ENCODE data around the gene CD300E.
"Not testable (repeated sequence)": the region's sequence is repeated elsewhere in the genome, so short reads cannot be mapped to it uniquely, and the experiment has no call there.

Gene CD300E, protein sequence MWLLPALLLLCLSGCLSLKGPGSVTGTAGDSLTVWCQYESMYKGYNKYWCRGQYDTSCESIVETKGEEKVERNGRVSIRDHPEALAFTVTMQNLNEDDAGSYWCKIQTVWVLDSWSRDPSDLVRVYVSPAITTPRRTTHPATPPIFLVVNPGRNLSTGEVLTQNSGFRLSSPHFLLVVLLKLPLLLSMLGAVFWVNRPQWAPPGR

DNA sequence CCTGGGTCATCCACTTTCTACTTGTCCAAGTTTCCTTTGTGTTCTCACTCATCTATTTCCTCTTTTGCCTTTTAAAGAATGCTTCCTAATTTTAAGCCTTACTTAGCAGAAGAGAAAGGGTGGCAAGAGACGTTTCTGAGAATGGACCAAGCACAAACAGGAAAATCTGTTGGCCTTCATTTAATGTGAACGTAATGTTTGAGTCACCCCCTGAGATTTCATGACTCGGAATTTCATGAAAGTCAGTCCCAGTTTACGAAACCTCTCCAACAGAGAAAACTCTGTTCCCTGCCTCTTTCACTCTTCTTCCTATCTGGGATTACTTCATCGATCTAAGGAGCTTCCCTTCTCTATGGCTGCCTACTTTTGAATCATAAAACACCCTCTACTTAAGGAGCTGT lies at the start of gene CD300E:
Gene CD300E, minus strand, starts transcription at position 46 of the 401 bp plus-strand sequence. CDS start 117 bp downstream, outside the sequence.
- no peak for DNase-seq (ENCODE audit: low spot score)

DNA sequence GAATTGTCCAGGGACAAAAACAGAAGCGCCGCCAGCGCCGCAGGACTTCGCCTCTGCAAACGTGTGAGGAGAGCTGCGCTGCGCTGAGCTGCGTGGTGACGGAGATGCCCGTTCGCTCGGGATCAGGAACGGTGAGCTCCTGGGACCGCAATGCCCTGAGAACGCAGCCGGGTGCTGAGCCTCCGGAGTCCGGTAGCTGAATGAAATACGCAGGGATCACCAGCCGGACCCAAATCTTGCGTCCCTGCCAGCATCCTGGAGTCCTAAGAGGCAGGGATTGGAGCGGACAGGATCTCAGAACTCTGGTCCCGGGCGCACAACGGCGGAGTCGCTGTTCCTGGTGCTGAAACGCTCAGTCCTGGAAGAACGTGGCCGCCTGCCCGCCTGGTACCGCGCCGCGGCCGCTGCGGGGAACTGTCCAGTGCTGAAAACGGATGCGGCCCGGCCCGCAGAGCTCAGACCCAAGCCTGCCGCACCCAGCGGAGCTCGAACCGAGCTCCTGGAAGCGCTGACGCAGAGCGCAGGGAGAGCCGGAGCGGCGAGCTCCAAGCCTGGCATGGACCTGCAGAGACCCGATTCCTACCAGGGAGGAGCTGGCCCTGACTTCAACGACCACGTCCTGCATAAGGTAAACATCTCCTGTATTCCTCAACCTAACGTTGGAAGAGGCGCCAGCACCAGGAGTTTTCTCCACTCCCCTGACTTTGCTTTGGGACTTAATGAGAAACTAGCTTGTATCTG lies 47.7 kb upstream of the CD300E start:
- peak; percentile 98 for DNase-seq (ENCODE audit: low spot score)

DNA sequence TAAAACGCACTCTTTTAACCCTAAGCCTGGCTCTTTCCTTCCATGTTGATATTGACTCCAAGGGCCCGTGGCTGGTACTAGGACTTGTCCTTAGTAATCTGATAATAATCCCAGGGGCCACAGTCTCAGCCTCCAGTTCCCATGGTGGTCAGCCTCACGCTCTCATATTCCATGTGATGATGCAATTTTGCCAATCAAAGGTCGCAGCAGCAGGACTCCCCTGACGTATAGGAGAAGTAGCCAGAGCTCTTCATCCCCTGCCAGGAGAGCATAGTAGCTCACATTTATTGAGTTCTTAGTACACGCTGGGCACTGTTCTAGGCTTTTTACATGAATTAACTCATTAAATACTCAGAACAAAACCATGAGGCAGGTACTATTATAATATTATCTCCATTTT lies 46.8 kb upstream of the CD300E start:
- DNase-seq (ENCODE audit: low spot score), result no peak

DNA sequence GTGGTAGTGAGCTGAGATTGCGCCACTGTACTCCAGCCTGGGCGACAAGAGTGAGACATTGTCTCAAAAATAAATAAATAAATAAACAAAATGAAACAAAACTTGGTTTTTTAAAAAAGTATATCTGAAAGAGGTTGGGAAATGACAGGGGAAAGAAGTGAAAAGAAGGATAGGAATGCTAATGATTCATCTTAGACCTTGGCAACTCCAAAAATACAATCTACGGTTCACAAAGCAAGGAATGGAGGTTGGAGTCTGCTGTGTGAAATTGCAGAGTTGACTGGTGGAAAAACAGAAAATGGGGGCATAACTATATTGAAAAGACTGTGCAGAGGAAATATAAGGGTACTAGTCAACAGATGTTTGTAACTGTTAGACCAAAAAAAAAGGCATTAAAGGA lies 40.0 kb upstream of the CD300E start:
- DNase-seq (ENCODE audit: low spot score), result no peak

- DNase-seq (ENCODE audit: low spot score), result no peak
Observed at GRCh38 chr17:74659889-74660288, 36.4 kb upstream of the CD300E start.

- no peak for DNase-seq (ENCODE audit: low spot score)
Observed at GRCh38 chr17:74658620-74659019, 35.1 kb upstream of the CD300E start.

DNA sequence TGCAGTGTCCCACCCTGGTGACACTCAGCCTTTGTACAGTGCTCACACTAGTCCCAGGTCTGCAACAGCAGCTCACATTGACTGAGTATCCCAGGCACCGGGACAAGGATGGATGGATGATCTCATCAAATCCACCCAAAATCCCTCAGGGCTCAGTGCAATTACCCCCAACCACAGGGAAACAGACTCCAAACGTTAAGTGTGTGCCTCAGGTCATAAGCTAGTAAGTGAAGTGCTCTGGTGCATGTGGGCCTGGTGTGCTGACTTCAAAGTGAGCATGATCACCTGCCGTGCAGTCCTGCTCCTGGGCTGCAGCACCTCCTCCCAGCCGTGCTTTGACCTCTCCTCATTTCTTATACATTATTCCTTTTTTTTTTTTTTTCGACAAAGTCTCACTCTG lies 31.2 kb upstream of the CD300E start:
- no peak for DNase-seq (ENCODE audit: low spot score)

- DNase-seq (ENCODE audit: low spot score), result no peak
Observed at GRCh38 chr17:74652020-74652419, 28.5 kb upstream of the CD300E start.

DNA sequence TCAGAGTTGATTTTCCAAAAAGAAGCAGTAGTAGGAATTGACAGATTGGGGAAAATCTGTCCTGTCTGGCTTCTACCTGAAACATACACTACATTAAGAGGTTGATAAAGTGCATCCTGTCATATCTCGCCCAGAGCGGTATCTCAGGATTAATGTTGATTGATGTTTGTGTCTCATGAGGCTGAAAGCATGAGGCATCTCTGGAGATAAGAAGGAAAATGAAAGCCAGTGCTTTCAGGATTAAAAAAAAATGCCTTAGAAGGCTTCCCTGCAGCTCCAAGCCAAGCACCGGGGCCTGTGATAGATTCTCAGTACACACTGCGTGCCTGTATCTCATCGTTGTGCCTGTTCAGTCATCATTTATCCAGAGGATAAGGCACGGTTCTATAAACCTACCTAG lies 26.4 kb upstream of the CD300E start:
- DNase-seq (ENCODE audit: low spot score), result no peak

DNA sequence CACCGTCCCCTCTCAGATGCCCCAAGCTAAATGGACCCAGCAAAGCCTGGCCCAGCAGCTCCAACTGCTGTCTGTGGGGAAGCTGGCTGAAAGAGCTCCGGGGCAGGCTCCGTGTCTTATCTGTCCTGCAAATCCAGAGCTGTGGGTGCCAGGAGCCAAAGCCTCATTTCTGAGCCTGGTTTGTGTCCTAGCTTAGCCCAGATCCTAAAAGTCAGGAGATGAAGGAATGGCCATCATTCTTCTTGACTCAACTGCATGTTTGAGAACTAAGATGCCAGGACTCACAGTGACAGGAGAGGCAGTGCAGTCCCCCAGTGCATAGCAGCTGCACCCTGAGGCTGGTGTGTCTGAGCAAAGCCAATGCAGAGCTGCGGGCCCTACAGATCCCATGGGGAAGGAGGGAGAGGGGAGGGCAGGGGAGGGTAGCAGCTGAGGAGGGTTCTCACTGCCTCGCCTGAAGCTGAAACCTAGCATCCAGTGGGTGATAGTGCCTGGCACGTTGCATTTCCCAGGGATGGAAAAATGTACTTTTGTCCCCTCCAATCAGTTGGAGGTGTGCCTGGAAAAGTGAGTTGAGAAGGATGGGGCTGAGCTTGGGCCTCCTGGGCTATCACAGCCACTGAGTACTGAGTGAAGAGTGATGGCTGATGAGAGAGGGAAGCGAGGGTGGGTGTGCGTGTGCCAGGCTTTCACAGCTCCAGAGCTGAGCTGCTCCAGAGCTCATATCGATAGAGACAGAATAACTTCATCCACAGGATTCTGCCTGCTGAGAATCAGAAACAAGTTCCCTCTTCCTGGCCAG lies 24.5 kb upstream of the CD300E start:
- no peak for DNase-seq (ENCODE audit: low spot score)

DNA sequence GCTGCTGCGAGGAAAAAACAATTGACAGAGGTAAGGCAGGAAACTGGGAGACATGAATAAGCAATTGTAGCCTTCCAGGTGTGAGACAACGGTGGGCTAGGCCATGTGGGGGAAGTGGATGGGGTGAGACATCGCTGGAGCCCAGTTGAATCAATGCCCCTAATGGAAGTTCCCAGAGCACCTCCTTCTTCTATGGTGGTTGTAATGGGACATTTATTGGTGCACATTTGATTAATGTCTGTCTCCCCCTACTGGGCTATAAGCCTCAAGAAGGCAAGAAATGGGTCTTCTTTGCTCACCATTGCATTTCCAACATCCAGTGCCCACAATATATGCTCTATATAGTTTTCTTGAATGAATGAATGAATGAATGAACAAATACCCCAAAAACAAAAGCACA lies 22.7 kb upstream of the CD300E start:
- DNase-seq (ENCODE audit: low spot score), result peak; percentile 48

DNA sequence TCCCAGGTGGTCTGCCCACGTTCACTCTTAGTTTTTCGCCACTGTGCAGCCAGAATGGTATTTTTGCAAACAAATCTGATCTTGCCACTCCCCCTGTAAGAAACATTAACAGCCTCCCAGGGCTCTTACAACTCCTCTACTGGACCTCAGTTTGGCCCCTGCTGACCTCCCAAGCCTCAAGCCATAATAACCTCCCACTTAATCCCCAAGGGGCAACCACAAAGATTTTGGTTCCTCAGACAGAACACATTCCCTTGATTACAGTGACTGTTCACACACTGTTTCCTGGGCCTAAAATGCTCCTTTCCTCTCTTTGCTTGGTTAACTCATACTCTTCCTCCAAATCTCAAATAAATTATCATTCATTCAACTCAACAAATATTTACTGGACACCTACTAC lies 21.5 kb upstream of the CD300E start:
- no peak for DNase-seq (ENCODE audit: low spot score)

DNA sequence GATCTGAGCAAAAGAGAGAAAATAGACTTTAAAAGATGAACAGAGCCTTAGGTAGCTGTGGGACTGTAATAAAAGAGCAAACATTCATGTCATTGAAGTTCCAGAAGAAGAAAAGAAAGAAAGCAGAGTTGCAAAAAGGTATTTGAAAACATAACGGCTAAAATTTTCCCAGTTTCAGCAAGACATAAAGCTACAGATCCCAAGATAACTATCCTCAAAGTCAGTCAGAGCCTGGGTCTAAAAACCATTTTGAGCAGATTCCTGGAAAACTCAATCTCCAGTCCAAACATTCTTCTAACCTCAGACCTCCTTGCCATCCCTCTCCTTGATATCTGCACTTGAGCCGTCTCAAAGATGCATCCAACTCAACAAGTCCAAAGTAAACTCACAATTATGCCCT lies 20.9 kb upstream of the CD300E start:
- no peak for DNase-seq (ENCODE audit: low spot score)

DNA sequence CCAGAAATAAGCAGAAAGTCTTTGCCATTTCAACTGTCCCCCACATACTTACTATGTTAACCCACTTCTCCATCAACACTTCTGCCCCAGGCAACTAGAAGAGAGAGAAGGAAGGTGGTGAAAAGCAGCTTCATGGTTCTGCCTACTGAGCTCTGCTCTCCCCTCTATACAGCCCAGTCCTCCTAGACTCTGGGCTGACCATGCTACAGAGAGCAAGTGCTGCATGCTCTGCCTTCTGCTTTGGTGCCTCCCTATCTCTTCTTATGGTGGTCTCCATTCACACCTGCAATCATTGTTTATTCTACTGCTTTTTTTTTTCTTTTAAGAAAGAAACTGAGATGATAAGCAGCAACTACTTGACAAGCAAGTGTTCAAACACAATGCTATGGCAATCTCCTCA lies 20.3 kb upstream of the CD300E start:
- no peak for DNase-seq (ENCODE audit: low spot score)

- no peak for DNase-seq (ENCODE audit: low spot score)
Observed at GRCh38 chr17:74642995-74643394, 19.5 kb upstream of the CD300E start.

DNA sequence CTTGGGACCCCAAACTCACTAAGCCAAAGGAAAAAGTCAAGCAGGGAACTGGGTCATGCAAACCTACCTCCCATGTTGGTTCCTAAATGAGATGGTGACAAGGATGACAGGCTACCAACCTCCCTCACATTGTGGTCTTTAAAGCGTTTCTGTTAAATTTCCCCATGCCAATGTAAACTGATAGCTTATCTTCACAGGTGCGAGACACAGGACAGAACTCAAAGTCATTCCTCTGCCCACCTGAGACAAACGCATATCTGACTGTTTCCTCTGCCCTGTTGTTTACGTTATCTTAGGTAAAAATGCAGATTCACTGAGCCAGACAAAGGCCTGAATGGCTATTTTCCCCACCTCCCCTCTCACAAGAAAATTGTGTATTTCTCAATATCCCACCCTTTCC lies 19.0 kb upstream of the CD300E start:
- DNase-seq (ENCODE audit: low spot score), result no peak

GRCh38 chr17:74641958-74642298 lies 18.4 kb upstream of the CD300E start:
- DNase-seq (ENCODE audit: low spot score), result no peak

DNA sequence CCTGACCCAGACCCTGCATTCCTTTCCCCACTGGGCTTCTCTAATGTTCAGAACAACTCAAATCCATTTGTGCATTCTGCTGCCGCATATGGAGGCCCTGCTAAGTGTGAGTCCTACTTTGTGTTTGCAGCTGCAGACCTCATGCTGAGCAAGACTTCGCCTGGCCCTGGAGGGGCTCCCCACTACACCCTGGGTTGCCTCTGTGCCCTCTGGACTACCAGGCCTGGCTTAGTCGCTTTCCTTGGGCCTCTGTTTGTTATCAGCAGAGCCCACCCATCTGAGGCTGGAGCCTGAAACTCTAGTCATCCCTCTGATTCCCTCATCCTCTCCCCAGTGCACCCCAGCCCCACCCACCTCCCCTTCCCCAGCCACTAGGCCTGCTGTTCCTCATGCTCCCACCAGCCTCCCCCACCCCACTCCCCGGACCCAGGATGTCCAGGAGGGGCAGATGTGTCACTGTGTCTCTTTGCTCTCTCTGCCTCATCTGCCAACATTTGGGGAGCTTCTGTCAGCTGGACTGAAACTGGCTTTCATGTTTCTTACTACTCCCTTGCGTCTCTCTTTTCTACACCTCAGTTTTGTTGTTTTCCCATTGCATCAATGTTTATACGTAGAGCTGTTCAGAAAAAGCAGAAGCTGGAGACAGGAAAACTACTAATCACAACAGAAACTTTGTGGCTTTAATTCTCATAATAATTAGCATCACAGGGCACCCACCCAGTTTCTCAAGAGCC lies 17.9 kb upstream of the CD300E start:
- no peak for DNase-seq (ENCODE audit: low spot score)

DNA sequence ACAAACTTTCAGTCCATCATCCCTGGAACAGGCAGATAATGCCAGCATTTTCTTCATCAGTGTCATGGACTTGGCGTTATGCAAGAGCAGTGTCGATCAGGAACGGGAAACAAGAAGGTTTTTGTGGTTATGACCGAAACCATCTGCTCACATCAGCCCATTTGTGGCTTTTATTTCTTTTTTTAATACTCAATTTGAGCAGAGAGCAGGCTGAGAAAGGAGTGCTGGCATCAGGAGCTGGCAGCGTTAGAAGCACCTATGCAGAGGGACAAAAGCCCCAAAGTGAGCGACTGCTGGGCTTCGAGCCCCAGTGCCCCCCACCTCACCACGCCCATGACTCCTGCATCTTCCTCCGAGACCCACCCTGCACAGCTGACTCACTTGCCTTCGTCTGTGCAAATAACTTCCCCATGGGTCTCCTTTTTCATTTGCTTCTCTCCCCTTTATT lies 16.2 kb upstream of the CD300E start:
- no peak for DNase-seq (ENCODE audit: low spot score)

- DNase-seq (ENCODE audit: low spot score), result no peak
Observed at GRCh38 chr17:74637926-74638325, 14.4 kb upstream of the CD300E start.

GRCh38 chr17:74637265-74637664 lies 13.7 kb upstream of the CD300E start:
- DNase-seq (ENCODE audit: low spot score), result no peak

GRCh38 chr17:74636541-74637085 lies 13.1 kb upstream of the CD300E start:
- DNase-seq (ENCODE audit: low spot score), result not testable (repeated sequence)

Data from iPS-NIHi11 (cell line).